ENCODE measurements around the gene MAP2K2.

Gene MAP2K2

DNA sequence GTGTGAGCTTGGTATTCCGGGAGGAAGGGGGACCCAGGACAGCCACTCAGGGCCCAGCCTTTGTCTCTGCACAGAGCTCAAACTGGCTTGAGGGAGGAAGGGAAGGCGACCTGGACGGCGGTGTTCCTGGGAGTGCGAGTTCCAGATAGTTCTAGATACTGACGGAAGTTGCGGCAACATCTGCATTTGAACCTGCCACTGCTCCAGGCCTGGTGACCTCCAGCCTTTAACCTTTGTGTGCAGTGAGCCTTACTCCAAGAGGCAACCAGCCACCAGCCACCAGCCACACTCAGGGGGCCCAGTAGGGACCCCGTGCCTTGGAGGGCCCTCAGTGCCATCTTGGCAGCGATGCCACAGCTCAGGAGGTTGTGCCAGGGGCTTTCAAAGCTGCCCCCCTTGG lies 41.8 kb downstream of the MAP2K2 start:
- H3K27ac ChIP-seq: no peak overlapping the region
- TF ChIP-seq, protein P1, sequence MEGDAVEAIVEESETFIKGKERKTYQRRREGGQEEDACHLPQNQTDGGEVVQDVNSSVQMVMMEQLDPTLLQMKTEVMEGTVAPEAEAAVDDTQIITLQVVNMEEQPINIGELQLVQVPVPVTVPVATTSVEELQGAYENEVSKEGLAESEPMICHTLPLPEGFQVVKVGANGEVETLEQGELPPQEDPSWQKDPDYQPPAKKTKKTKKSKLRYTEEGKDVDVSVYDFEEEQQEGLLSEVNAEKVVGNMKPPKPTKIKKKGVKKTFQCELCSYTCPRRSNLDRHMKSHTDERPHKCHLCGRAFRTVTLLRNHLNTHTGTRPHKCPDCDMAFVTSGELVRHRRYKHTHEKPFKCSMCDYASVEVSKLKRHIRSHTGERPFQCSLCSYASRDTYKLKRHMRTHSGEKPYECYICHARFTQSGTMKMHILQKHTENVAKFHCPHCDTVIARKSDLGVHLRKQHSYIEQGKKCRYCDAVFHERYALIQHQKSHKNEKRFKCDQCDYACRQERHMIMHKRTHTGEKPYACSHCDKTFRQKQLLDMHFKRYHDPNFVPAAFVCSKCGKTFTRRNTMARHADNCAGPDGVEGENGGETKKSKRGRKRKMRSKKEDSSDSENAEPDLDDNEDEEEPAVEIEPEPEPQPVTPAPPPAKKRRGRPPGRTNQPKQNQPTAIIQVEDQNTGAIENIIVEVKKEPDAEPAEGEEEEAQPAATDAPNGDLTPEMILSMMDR (conservative IDR thresholded peaks at IDR 0.05): no peak

DNA sequence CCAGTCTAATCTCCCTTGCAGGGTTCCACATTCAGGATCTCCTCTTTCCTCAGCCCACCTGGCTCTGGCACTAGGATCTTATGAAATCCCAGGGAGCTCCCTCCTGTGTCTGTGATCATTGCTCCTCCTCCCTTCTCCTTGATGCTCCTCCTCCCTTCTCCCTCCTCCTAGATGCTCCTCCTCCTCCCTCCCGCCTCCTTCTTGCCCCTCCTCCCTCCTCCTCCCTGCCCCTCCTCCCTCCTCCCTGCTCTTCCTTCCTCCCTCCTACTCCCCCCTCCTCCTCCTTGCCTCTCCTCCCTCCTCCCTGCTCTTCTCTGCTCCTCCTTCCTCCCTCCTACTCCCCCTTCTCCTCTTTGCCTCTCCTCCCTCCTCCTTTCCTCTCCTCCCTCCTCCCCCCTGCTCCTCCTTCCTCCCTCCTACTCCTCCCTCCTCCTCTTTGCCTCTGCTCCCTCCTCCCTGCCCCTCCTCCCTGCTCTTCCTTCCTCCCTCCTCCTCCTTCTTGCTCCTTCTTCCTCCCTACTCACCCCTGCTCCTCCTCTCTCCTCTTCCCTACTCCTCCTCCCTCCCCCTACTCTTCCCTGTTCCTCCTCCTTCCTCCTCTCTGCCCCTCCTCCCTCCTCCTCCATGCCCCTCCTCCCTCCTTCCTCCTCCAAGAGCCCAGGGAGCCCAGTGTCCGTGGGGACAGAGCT lies 42.3 kb downstream of the MAP2K2 start:
- no peak overlapping the region for H3K27ac ChIP-seq
- TF ChIP-seq, protein P1 (conservative IDR thresholded peaks at IDR 0.05): no peak

DNA sequence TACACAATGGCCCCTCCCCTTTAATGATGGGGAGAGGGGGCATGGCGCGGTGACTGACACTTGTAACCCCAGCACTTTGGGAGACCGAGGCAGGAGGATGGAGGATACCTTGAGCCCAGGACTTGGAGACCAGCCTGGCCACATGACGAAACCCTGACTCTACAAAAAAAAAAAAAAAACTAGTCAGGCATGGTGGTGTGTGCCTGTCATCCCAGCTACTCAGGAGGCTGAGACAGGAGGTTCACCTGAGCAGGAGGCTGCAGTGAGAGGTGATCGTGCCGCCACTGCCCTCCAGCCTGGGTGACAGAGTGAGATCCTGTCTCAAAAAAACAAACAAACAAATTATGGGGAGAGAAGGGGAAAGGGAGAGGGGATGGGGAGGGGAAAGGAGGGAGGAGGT lies 43.4 kb downstream of the MAP2K2 start:
- TF ChIP-seq, protein P1 (conservative IDR thresholded peaks at IDR 0.05): no peak
- H3K27ac ChIP-seq: no peak overlapping the region

DNA sequence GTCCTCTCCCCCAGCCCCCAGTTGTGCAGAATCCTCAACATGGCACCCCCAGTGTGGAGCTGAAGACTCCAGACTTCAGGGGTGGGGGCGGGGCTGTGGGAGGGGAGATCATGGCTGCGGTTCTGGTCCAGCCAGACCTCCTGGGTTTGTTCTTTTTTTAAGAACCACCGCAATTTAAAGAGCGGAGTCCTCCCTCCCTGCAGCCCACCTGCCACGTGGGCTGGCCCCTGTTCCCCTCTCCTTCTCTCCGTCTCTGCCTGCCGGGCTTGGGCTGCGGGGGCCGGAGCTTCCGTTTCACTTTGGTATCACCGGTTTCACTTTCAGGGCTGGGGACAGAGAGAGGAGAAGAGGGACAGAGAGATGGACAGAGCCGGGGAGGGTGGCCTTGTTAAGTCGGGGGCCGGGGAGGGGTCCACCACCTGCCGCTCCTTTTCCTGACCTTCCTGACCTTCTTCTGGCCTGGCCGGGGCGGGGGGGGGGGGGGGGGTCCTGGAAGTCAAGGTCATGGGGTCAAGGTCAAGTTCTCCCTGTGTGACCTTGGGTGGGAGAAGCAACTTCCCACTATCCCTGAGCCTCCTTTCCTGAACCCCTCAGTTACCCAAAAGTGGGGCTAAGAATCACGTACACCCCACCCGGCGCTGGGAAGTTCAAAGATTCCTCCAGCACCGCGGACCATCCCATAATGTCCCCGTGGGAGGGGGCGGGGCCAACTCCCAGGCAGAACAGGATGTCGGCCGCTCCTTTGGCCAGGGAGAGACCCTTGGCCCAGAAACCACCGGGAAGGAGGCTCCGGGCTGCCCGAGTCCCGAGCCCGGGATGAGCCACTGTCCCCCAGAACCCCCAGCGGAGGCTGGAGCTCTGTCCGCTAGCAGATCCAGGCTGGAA lies 45.9 kb downstream of the MAP2K2 start:
- peak overlapping the region; percentile 40; the same call in 1 of the 2 replicates for H3K27ac ChIP-seq
- TF ChIP-seq, protein P1 (conservative IDR thresholded peaks at IDR 0.05): no peak

DNA sequence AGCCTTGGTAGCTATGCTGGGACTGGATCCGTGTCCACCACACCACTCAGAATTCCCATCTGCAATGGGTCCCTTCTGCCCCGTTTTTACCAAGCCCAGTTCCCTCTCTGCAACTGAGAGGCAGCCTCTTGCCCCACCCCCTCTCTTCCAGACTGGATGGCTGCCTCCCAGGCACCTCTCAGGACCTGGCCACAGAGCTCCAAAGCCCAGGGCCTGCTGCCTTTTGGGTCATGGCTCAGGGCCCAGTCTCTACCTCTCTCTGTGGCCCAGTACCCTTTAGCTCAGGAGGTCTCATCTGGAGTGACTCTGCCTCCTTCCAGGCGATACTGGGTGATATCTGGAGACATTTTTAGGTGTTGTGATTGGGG lies 46.9 kb downstream of the MAP2K2 start:
- TF ChIP-seq, protein P1 (conservative IDR thresholded peaks at IDR 0.05): no peak
- no peak overlapping the region for H3K27ac ChIP-seq

DNA sequence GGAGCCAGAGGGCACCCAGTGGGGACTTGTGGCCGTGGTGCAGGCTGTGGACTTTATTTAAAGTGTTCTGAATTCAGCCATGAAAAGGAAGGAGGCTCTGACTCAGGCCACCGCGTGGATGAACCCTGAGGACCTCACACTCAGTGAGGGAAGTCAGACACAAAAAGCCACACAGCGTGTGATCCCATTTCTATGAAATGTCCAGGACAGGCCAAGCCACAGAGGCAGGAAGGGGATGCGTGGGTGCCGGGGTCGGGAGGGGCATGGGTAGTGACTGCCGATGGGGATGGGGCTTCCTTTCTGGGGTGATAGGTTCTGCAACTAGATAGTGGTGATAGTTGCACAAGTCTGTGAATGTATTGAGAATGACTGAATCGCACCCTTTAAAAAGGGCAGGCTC lies 48.5 kb downstream of the MAP2K2 start:
- TF ChIP-seq, protein P1 (conservative IDR thresholded peaks at IDR 0.05): no peak
- no peak overlapping the region for H3K27ac ChIP-seq

DNA sequence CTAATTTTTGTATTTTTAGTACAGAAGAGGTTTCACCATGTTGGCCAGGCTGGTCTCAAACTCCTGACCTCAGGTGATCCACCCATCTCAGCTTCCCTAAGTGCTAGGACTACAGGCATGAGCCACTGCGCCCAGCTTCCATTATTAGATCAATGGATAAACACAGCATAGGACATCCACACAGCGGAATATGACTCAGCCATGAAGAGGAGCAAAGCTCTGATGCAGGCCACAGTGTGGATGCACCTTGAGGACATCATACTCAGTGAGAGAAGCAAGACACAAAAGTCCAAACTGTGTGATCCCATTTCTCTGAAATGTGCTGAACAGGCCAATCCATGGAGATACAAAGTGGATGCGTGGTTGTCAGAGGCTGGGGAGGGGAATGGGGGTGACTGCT lies 52.3 kb downstream of the MAP2K2 start:
- TF ChIP-seq, protein P1 (conservative IDR thresholded peaks at IDR 0.05): no peak
- H3K27ac ChIP-seq: no peak overlapping the region
